ENCODE measurements around the gene AFG1L.

The AFG1L gene

DNA sequence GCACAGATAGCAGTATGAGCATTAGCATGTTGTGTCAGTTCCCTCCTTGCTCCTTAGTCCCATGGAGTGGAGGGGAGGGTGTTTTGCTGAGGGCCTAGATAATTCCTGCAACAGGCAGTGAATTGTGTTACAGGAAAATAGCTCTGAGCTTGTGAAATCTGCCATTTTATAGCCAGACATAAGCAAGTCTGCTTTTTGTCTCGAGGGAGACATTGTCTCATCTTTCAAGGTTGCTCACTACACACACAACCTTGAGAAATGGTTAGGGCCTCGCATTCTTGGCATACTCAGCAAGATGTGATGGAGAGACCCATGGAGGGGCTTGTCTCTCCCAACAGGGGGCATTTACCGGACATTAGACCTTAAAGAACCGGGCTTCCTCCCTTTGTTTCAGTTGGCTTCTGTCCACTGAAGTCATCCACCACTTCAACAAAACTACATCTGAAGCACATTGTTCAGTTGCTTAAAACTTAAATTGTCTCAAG, 157.9 kb downstream of the AFG1L start:
- DNase-seq: no peak

DNA sequence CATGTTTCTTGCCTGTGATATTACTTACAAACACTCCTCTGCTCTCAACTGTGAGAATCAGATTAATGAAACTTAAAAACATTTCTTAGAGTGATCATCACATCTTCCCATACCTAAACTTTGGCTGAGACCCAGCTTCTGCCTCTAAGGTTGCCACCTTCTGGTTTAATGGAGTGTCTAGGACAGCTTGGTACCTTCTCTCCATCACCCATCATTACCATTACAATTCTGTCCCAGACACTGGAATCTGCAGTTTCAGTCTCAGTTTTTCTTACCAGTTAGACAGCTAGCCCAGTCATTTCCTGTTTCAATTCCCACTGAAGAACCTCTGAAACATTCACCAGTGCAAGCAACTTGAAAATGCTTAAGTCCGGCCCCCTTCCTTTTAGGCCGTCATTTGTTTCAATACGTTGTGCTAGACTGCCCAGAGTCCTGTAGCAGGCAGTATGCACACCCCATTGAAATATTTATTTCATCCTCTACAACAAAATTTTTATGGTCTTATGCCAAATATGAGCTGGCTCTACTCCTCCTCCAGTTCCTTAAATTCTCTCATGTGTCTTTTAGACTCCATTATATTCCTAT, 158.8 kb downstream of the AFG1L start:
- DNase-seq: no peak

DNA sequence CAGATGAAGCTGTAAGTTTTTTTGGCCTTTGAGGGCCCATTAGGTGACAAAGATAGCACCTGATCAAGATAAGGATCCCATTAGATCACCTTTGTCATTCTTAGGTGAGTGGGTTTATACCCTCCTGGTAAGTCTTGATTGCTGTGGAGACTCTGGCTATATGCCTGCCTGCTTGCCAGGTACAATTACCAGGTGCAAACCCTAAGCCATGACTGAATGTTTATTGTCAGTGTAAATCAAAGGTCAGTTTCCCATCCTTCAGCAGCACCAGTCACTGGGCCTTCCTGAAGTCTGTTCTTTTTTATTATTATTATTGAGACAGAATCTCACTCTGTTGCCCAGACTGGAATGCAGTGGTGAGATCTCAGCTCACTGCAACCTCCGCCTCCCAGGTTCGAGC, 159.5 kb downstream of the AFG1L start:
- no peak for DNase-seq

DNA sequence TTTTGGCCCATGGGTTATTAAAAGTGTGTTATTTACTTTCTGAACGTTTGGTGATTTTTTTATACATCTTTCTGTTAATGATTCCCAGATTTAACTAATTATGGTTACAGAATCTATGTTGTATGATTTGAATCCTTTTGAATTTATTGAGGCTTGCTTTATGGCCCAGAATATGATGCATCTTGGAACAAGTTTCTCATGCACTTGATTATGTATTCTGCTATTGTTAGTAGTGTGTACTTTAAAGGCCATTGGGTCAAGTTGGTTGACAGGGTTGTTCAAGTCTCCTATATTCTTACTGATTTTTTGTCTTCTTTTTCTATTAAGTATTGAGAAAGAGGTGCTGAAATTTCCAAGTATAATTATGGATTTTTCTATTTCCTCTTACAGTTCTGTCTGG, 160.8 kb downstream of the AFG1L start:
- DNase-seq: no peak

DNA sequence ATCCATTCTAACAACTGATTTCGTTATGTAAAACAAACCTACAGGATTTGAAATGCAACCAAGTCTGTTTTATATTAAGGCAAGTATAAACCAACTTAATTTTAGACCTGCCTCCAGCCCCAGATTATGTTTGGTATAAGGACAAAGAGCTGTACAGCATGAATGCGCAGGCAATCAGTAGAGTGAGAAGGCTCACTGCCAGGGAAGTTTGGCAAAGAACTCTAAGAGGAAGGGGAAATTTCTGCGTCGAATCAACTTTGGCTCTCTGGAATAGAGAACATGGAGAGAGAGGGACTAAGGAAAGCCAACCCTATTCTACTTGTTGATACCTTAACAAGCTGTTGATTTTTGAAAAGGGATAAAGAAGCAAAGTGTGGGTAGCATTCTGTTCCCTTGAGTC, 168.9 kb downstream of the AFG1L start:
- peak in 2 of 56 donors; percentile 12 to 31 for DNase-seq

DNA sequence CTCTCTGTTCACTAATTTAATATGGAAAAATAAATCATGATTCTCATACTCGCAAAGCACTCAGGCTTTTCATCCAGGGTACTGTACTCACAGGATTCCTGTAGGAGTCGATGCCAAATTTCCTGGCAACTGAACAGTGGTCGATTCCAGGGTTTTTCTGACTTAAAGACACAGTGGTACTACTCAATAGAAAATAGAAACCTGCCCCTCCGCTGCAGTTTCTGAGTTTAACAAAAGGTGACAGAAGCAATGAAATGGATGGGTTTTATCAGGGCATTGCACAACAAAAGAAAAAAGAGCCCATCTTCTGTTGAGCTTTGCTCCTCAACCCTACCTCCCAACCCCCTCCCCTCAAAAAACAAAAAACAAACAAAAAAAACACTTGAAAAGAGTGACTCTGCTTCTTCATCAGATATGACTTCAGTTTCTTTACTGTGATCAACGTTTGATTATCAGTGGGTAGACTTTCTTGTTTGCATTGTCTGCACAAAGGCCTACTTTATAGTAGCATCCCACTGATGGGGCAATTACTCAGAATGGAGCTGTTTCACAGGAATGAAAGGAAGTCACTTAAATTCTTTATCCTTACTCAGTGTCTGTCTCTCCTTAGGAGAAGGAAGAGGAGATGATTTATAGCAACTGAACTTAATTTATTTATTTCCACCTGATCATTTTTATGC, 169.7 kb downstream of the AFG1L start:
- DNase-seq: no peak

DNA sequence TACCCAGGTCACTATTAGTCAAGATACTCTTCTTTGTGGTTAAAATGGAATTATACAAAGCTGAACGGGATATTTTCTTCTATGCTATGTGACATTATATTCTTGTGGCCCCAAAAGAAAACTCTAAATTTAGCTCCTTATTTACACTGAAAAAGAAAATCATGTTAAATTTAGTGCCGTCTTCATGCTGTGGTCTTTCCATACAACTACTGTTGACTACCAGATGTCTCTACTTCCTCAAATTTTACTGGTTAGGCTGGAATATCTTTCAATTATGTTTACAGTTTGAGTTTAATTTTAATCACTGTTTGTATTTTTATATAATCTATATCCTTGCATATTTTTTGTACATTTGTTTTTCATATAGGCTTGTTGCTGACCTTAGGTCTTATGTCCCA, 170.2 kb downstream of the AFG1L start:
- DNase-seq: no peak

DNA sequence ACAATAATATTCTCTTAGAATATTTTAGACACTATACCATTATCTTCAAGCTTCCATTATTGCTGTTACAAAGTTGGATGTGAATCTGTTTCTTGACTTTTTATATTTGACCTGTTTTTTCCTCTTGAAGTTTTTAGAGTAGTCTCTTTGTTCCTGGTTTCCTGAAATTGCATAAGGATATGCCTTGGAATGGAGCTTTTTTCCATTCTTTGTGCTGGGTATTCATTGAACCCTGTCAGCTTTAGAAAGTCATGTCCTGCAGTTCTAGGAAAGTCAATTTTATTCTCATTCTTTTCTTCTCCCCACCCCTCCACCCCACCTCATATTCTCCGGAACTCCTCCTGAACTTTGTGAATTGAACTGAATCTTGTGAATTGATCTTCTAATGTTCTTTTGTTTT, 173.5 kb downstream of the AFG1L start:
- no peak for DNase-seq

DNA sequence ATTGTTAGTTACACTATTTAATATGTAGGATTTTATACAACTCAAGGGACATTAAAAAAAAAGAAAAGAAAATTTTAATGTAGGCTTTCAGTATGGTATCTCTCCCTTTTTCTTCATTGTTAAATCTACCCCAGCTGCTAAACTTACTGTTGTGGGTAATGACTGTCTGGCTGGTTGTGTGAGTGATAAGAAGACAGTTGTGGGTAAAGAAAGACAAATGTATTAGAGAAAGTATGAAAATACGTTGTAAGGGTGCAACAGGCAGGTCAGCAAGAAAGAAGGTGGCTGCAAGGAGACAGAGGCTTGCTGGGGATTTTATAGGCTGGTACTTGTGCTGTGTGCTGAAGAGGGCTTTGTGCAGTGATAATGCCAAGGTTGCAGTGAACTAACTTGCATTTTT, 174.5 kb downstream of the AFG1L start:
- DNase-seq: no peak

DNA sequence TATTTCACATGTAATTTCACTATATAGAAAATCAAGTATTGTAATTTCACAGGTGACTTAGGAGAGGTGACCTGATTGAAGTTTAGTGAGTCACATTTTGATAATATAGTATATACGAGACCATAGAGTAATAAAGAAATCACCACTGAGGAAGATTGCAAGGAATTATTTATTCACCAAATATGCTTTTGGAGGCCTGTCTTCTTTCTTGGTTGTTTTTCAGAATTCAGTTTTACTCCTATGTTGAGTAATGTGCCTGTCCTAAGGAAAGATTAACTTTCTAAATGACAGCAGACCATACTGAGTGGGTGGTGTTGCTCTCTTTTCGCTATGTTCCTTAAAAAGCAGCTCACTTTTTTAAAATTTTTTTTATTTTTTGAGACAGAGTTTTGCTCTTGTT, 178.3 kb downstream of the AFG1L start:
- DNase-seq: no peak

DNA sequence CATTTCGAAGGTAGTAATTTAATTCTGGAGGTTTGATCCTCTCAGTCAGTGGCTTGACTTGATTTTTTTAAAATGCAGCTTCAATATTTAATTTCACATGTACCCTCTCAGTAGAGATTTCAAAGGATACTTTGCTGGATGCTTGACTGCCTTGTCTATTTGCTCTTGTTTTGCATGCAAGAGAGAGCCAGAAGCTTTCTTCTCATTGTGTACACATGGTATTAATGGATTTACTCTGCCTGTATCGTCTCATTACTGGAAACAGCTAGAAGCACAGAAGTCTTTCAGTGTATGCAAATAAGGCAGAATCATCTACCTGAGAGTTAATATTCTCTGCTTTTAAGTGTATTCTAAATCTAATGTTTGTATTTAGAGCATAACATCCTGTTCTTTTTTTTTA, 181.5 kb downstream of the AFG1L start:
- no peak for DNase-seq

DNA sequence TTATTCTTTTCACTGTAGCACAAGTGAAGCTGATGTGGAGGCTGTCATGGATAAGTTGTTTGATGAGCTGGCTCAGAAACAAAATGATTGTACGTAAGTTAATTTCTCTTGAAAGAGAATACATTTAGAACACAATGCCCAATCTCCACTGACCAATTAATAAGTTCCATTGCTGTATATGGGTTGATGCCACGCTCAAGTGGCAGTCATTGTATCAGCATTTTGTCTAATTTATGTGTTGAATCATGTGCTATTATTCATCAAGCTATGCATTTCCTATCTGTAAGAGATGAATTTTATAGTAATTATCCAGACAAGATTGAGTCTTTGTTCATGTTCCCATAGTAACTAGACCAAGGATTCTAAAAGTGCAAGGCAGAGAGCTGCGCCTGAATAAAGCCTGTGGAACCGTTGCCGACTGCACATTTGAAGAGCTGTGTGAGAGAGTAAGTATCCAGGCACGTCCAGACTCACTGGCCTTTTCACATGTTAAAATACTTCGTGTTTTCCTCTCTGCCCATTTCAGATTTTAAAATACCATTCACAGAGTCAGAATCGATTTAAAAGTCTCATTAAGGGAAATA, 182.1 kb downstream of the AFG1L start:
- peak in 16 of 56 donors; percentile 2 to 72 (median 18) for DNase-seq

DNA sequence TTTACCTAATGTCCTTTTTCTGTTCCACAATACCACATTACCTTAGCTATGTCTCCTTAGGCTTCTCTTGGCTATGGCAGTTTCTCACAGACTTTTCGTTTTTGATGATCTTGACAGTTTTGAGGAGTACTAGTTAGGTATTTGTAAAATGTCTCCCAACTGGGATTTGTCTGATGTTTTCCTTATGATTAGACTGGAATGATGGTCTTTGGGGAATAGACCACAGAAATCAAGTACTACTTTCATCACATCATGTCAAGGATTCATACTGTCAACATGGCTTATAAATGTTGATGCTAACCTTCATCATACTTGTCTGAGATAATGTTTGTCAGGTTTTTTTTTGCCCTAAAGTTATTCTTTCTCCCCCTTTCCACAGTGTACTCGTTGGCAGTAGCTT, 187.7 kb downstream of the AFG1L start:
- DNase-seq: no peak

DNA sequence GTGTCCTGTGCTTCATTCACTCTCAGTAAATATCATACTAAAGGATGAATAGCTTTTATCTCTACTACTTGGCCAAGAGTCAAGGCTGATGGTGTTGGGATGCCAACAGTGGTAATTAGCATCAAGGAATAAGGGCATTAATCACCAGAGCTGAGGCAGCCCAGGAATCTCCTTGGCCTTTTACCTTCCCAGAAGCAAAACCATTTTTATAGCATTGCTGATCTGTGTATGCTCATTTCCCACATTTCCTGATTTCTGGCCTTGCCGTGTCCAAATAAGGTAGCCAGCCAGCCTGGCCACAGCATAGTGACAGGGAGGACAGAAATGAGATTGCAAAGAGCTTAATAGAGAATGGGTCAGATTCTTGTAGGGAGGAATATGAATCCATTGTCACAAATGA, 189.2 kb downstream of the AFG1L start:
- no peak for DNase-seq

DNA sequence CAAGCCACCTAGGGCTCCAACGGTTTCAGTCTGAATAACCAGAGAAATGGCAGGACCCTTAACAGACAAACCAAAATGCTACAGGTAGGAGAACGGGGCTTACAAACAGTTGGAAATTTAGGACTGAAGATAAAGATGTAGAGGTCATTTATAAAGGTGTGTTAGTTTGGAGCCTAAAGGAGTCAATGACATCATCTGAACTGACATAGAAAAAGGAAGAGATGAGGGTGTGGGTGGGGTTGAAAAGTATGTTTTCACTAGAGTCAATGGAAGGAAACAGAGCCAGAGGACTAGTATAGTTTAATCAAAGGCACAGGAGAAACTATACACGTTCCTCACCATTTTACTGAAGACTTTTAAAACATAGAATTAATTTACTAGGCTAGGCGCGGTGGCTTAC, 194.8 kb downstream of the AFG1L start:
- no peak for DNase-seq

DNA sequence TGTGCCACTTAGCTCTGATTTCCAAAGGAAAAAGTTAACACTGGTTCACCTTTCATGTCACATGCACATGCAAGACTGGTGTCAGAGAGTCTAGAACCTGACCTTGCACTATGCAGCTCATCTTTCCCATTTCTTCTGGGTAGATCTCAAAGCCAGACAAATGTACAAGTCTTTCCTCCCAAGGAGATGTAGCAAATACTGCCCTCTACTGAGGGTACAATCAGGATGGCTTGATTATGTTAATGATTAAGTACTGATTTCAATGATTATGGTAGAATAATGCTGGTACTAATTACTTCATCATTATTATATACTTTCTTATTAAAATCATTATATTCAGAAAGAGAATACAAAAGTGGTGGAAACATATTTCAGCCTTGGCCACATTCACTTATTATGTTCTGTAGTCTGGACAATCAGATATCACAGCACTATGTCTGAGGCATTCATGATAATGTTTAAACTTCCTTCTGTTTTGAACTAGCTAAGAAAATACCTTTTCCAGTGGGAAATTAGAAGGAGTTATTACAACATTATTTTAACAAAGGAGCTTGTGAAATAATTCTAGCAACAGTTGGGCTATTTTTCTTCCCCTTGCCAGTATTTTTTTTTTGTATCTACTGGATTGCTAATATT, 197.4 kb downstream of the AFG1L start:
- peak in 2 of 56 donors; percentile 3 to 9 for DNase-seq

DNA sequence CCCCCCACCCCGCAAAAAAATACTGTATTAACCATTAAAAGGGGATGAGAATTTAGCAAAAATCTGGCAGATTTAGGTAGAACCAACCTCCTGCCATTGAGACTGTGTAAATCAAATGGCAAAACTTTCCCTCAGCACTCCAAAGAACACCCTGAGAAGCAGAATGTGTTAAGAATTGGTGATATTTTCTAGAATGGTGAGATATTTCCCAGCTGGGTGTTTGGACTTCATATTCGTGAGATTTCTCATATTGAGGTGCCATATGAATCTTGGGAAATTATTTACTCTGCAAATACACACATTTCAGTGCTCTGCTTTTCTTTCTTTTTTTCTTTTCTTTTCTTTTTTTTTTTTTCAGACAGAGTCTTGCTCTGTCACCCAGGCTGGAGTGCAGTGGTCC, 199.6 kb downstream of the AFG1L start:
- DNase-seq: no peak

DNA sequence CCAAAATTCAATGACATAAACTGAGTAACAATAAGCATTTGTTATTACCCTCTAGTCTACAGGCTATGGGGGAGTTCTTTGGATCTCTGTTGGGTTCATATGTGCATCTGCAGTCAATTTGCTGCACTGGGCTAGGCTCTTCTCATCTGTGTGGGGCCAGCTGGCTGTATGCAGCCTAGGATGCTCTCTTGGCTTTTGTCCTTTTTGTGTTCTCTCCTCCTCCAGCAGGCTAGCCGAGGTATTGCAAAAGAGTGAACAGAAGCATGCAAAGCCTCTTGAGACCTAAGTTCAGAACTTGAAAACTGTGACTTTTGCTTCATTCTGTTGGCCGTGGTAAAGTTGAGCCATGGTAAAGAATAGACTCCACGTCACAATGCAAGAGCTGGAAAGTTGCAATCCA, 203.0 kb downstream of the AFG1L start:
- no peak for DNase-seq

DNA sequence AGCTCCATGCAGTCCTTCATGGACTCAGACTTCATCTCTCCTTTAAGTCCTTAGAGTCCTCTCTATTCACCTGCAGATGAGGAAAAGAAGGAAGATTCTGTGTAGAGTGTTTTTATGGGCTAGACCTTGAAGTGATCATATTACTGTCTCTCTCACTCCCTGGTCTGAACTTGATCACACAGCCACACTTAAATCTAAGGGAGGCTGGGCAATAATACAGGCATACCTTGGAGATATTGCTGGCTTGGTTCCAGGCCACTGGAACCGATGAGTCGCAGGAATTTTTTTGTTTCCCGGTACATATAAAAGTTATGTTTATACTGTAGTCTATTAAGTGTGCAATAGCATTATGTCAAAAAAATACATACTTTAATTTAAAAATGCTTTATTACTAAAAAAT, 206.7 kb downstream of the AFG1L start:
- no peak for DNase-seq

DNA sequence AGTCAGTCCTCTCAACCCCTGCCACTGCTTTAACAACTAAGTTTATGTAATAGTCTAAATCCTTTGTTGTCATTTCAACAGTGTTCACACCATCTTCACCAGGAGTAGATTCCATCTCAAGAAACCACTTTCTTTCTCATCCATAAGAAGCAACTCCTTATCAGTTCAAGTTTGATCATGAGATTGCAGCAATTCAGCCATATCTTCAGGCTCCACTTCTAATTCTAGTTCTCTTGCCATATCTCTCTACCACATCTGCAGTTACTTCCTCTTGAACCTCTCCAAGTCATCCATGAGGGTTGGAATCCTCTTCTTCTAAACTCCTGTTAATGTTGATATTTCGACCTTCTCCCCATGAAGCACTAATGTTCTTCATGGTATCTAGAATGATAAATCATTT, 208.0 kb downstream of the AFG1L start:
- no peak for DNase-seq

DNA sequence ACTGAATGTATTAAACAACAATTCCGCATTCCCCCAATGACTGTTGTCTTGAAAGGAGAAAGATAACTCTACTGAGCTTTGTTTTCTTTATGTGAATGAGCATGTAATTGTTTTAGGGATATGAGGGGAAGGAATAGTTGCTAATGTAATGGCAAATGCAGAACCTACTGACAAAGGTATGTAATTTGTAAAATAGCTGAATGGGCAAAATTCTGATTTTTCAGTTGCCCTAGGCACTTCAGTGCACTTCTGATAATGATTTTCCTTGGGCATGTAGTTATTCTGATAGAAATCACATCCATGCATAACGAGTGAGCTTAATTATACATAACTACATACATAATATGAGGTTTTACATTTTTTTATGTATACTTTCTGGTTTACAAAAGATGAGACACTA, 212.5 kb downstream of the AFG1L start:
- DNase-seq: no peak

DNA sequence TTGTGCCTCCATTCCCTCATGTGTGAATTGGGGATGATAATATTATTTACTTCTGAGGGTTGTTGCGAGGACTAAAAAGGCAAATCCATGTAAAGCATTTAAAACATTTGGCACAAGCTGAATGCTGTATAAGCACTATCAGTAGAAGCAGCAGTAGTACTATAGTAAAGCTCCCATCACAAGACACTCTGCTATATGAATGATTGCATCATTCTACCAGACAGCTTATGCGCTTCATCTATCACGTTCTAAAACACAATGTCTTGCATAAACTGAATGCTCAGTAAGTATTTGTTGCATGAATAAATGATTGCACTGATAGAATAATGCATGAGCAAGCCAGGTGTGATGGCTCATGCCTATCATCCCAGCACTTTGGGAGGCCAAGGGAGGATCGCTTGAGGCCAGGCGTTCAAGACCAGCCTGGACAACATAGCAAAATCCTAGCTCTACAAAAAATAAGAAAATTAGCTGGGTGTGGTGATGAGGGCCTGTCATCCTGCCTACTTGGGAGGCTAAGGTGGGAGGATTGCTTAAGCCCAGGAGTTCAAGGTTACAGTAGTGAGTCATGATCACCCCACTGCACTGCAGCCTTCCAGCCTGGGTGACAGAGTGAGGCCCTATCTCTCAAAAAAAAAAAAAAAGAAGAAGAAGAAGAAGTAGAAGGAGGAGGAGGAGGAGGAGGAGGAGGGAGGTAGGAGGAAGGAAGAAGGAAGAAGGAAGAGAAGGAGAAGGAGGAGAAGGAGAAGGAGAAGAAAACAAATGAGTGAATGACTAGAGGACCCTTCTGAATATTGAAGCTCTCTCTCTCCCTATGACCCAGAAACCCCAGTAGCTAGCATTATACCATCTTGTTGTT, 215.8 kb downstream of the AFG1L start:
- DNase-seq: no peak

Data from nucleus accumbens (tissue), 56 donors.